HepG2 (cell line): ENCODE measurements around the gene CACNG5. TPM values are rescaled to one million over a fixed set of nuclear protein-coding genes. Genes with fewer than 3 reads are reported as not detected.

Experiments
- ATAC-seq: fragments of 200-7000 bp; cut with Tn5 transposase; 3 replicates; pipeline ENCODE4 v1.9.1; 2020; ENCODE audit warnings: mild to moderate bottlenecking, moderate library complexity
- BruUV-seq: library from RNA; stranded (reverse); fragments of 400-500 nt; replicated peaks from 2 replicates; lab custom pipeline; 2021; lab: Mats Ljungman, UMichigan
- CTCF ChIA-PET: fragments of 300-600 bp; formaldehyde crosslinking; extraction: SDS; loops from one replicate; lab custom pipeline; 2021; ENCODE audit warnings: low total read pairs, inconsistent platforms, low intra/inter-chr PET ratio; lab: Yijun Ruan, JAX
- POLR2A ChIA-PET: fragments of 350-600 bp; sonication (Branson Sonifier 250); formaldehyde crosslinking; loops from one replicate; lab custom pipeline; 2020; ENCODE audit warnings: antibody characterized with exemption, inconsistent platforms; lab: Yijun Ruan, JAX
- DNase-seq: peaks from one replicate; pipeline ENCODE4 v3.0.0-alpha.2; 2015; ENCODE audit warnings: low spot score
- FAIRE-seq: peaks from 3 replicates; lab custom pipeline; 2011; peaks lifted over from hg19 to GRCh38; lab: Jason Lieb, UNC
- H2AFZ ChIP-seq: one replicate; pipeline ENCODE4 v1.6.1; 2011; ENCODE audit warnings: low read length, inconsistent platforms
- H3K27ac ChIP-seq: fragments of 300-600 bp; 3 replicates; pipeline ENCODE4 v1.8.0; 2011; ENCODE audit warnings: mixed run types, mild to moderate bottlenecking, mixed read lengths, low read length, inconsistent platforms; ENCODE audit not compliant: insufficient read depth; ENCODE audit errors: extremely low read length
- H3K27me3 ChIP-seq, 2 experiments: fragments of 200-600 bp in 1 of 2; 2 replicates in 1 of 2; 3 replicates in 1 of 2; pipeline versions ENCODE4 v1.6.0 to v1.8.0; 2011; ENCODE audit warnings: low read length in 2 of 2, mild to moderate bottlenecking in 2 of 2, moderate library complexity in 2 of 2, inconsistent platforms in 1 of 2; ENCODE audit not compliant: insufficient read depth in 2 of 2, control insufficient read depth in 1 of 2
- H3K36me3 ChIP-seq, 2 experiments: fragments of 200-600 bp in 1 of 2; replicated peaks in 1 of 2; 2 replicates in 1 of 2; 3 replicates in 1 of 2; pipeline versions ENCODE4 v1.5.1 to v1.8.0; 2011; ENCODE audit warnings: low read length in 2 of 2, inconsistent platforms in 1 of 2; ENCODE audit not compliant: insufficient read depth in 2 of 2, control insufficient read depth in 1 of 2
- H3K4me1 ChIP-seq: 2 replicates; pipeline ENCODE4 v1.5.1; 2012; ENCODE audit warnings: low read length, inconsistent platforms; ENCODE audit not compliant: insufficient read depth
- H3K4me2 ChIP-seq: 2 replicates; pipeline ENCODE4 v1.6.0; 2011; ENCODE audit warnings: low read depth, low read length, inconsistent platforms
- H3K4me3 ChIP-seq, 3 experiments: fragments of 200-600 bp in 1 of 3; sonication (generic), shearing (Covaris generic) in 1 of 3; replicated peaks in 1 of 3; 2 replicates each; pipeline ENCODE4 v1.5.1; 2011 to 2016; ENCODE audit warnings: low read length in 3 of 3, inconsistent platforms in 2 of 3, low read depth in 2 of 3, mild to moderate bottlenecking in 2 of 3, control low read depth in 1 of 3, mixed read lengths in 1 of 3; ENCODE audit not compliant: insufficient read depth in 1 of 3
- H3K79me2 ChIP-seq: one replicate; pipeline ENCODE4 v1.6.1; 2011; ENCODE audit warnings: low read length, inconsistent platforms; ENCODE audit not compliant: insufficient read depth
- H3K9ac ChIP-seq: 2 replicates; pipeline ENCODE4 v1.6.0; 2011; ENCODE audit warnings: mild to moderate bottlenecking, low read depth, low read length, inconsistent platforms; ENCODE audit not compliant: insufficient read depth
- H3K9me3 ChIP-seq: 2 replicates; pipeline ENCODE4 v1.5.1; 2012; ENCODE audit warnings: mild to moderate bottlenecking, low read length
- H4K20me1 ChIP-seq: 2 replicates; pipeline ENCODE4 v1.6.0; 2011; ENCODE audit warnings: inconsistent platforms, mild to moderate bottlenecking, low read length, moderate library complexity; ENCODE audit not compliant: insufficient read depth
- HMGA1 ChIP-seq: sonication (generic); formaldehyde crosslinking; conservative IDR thresholded peaks from 2 replicates; pipeline ENCODE4 v1.4.0; 2020; ENCODE audit warnings: missing genetic modification reagents
- KLF9 ChIP-seq: IDR thresholded peaks from 2 replicates; pipeline ENCODE4 v1.6.1; 2016; ENCODE audit warnings: low read depth
- NFKBIZ ChIP-seq: IDR thresholded peaks from 2 replicates; pipeline ENCODE4 v1.6.1; 2018; ENCODE audit warnings: missing genetic modification reagents, missing compliant biosample characterization
- PPARG ChIP-seq: conservative IDR thresholded peaks from 2 replicates; pipeline ENCODE4 v1.6.1; 2016; ENCODE audit warnings: missing biosample characterization, missing genetic modification reagents
- RFXAP ChIP-seq: sonication (generic); formaldehyde crosslinking; IDR thresholded peaks from 2 replicates; pipeline ENCODE4 v1.4.0; 2020; ENCODE audit warnings: missing genetic modification reagents, borderline replicate concordance
- SALL1 ChIP-seq: sonication (generic); formaldehyde crosslinking; IDR thresholded peaks from 2 replicates; pipeline ENCODE4 v1.8.0; 2022; ENCODE audit warnings: mild to moderate bottlenecking, missing genetic modification reagents
- SNAPC2 ChIP-seq: sonication (generic); formaldehyde crosslinking; IDR thresholded peaks from 2 replicates; pipeline ENCODE4 v1.8.1; 2022; ENCODE audit warnings: mild to moderate bottlenecking, missing genetic modification reagents
- SOX13 ChIP-seq, 3 experiments: fragments of 450-650 bp in 1 of 3; sonication (generic) in 1 of 3; formaldehyde crosslinking in 1 of 3; IDR thresholded peaks in 2 of 3; conservative IDR thresholded peaks in 1 of 3; 2 replicates each; pipeline versions ENCODE4 v1.5.0 to v1.6.1; 2016 to 2020; ENCODE audit warnings: antibody characterized with exemption in 1 of 3, mild to moderate bottlenecking in 1 of 3, missing compliant biosample characterization in 1 of 3, missing genetic modification reagents in 1 of 3, moderate library complexity in 1 of 3
- SOX5 ChIP-seq: IDR thresholded peaks from 2 replicates; pipeline ENCODE4 v1.6.1; 2016; ENCODE audit warnings: borderline replicate concordance
- SOX6 ChIP-seq, 2 experiments: fragments of 450-650 bp in 1 of 2; sonication (generic) in 1 of 2; formaldehyde crosslinking in 1 of 2; IDR thresholded peaks; 2 replicates each; pipeline versions ENCODE4 v1.4.0 to v1.6.1; 2017 to 2020; ENCODE audit warnings: antibody characterized with exemption in 1 of 2, mild to moderate bottlenecking in 1 of 2, missing genetic modification reagents in 1 of 2
- SP4 ChIP-seq: sonication (generic); formaldehyde crosslinking; IDR thresholded peaks from 2 replicates; pipeline ENCODE4 v1.8.1; 2023; ENCODE audit warnings: mild to moderate bottlenecking, missing genetic modification reagents
- TMF1 ChIP-seq: sonication (generic); formaldehyde crosslinking; IDR thresholded peaks from 2 replicates; pipeline ENCODE4 v1.8.1; 2022; ENCODE audit warnings: low read depth, missing genetic modification reagents
- ZBTB42 ChIP-seq: sonication (generic); formaldehyde crosslinking; IDR thresholded peaks from 2 replicates; pipeline ENCODE4 v1.5.0; 2020; ENCODE audit warnings: mild to moderate bottlenecking, missing genetic modification reagents
- ZNF430 ChIP-seq: sonication (generic); formaldehyde crosslinking; IDR thresholded peaks from 2 replicates; pipeline ENCODE4 v1.9.0; 2021; ENCODE audit warnings: mild to moderate bottlenecking, missing genetic modification reagents
- ZNF766 ChIP-seq: sonication (generic); formaldehyde crosslinking; IDR thresholded peaks from 2 replicates; pipeline ENCODE4 v1.5.0; 2020; ENCODE audit warnings: missing genetic modification reagents, borderline replicate concordance
- ZNF878 ChIP-seq: sonication (generic); formaldehyde crosslinking; IDR thresholded peaks from 2 replicates; pipeline ENCODE4 v1.8.1; 2023; ENCODE audit warnings: mild to moderate bottlenecking, missing genetic modification reagents, moderate library complexity
- WGBS: methylation state at CpG from one replicate; pipeline ENCODE4 v1.1.6; 2017; ENCODE audit warnings: low lambda C conversion rate; 5-methylcytosine and 5-hydroxymethylcytosine counted together
- in situ Hi-C: cut with HindIII; loops from 2 replicates; pipeline ENCODE4 v1.10.0; 2017; ENCODE audit warnings: low pct_unique_long_range_greater_than_20kb; ENCODE audit not compliant: extremely low pct_ligation_motif_present
- intact Hi-C: fragments of 100-400 bp; cut with micrococcal nuclease; formaldehyde crosslinking; loops from one replicate; pipeline ENCODE4 v1.10.0; 2022; ENCODE audit not compliant: unreplicated experiment
- polyA plus RNA-seq, 8 experiments: library from polyadenylated mRNA; depleted of rRNA in 3 of 8; stranded (reverse) in 7 of 8; unstranded in 1 of 8; fragments of >200 nt; fragmentation: Illumina TruSeq in 4 of 8; extraction: Trizol in 4 of 8; gene quantifications; 2 replicates each; pipeline versions ENCODE4 v1.2.1 to v1.2.3, GENCODE V29; 2011 to 2016; ENCODE audit warnings: low read depth in 4 of 8, missing spikeins in 1 of 8, mixed read lengths in 1 of 8; ENCODE audit not compliant: insufficient read depth in 1 of 8
- total RNA-seq, 5 experiments: library from RNA; depleted of rRNA; stranded (reverse); fragments of >200 nt; fragmentation: Illumina TruSeq; extraction: Trizol; gene quantifications; 2 replicates each; pipeline ENCODE4 v1.2.3, GENCODE V29; 2016; ENCODE audit warnings: low read depth in 1 of 5
- TF ChIP-seq, protein P1 (sequence below): sonication (generic); formaldehyde crosslinking; IDR thresholded peaks from 2 replicates; pipeline ENCODE4 v1.4.0; 2020; ENCODE audit warnings: missing genetic modification reagents
- TF ChIP-seq, protein P2 (sequence below): sonication (generic); formaldehyde crosslinking; IDR thresholded peaks from 2 replicates; pipeline ENCODE4 v1.5.0; 2020; ENCODE audit warnings: missing genetic modification reagents
- TF ChIP-seq, protein P3 (sequence below): sonication (generic); formaldehyde crosslinking; IDR thresholded peaks from 2 replicates; pipeline ENCODE4 v1.4.0; 2020; ENCODE audit warnings: mild to moderate bottlenecking, low read depth, missing genetic modification reagents

The CACNG5 gene
- total and polyA plus RNA-seq, 2 of the 13 experiments (the other 11 are each of a cell fraction or from before 2014, with no cell fraction given), result not detected

DNA sequence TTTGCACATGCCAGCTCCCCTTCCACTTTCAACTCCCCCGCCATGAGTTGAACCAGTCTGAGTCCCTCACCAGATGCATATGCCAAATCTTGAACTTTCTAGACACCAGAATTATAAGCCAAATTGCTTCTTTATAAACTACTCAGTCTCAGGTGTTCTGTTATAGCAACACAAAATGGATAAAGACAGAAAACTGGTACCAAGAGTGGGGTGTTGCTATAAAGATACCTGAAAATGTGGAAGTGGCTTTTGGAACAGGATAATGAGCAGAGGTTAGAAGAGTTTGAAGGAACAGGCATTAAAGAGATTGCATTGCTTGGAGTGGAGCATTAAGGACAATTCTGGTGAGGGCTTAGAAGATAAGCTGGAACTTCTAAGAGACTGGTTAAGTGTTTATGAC is 17.2 kb upstream of the CACNG5 start (continued):
- TF ChIP-seq, protein P1, sequence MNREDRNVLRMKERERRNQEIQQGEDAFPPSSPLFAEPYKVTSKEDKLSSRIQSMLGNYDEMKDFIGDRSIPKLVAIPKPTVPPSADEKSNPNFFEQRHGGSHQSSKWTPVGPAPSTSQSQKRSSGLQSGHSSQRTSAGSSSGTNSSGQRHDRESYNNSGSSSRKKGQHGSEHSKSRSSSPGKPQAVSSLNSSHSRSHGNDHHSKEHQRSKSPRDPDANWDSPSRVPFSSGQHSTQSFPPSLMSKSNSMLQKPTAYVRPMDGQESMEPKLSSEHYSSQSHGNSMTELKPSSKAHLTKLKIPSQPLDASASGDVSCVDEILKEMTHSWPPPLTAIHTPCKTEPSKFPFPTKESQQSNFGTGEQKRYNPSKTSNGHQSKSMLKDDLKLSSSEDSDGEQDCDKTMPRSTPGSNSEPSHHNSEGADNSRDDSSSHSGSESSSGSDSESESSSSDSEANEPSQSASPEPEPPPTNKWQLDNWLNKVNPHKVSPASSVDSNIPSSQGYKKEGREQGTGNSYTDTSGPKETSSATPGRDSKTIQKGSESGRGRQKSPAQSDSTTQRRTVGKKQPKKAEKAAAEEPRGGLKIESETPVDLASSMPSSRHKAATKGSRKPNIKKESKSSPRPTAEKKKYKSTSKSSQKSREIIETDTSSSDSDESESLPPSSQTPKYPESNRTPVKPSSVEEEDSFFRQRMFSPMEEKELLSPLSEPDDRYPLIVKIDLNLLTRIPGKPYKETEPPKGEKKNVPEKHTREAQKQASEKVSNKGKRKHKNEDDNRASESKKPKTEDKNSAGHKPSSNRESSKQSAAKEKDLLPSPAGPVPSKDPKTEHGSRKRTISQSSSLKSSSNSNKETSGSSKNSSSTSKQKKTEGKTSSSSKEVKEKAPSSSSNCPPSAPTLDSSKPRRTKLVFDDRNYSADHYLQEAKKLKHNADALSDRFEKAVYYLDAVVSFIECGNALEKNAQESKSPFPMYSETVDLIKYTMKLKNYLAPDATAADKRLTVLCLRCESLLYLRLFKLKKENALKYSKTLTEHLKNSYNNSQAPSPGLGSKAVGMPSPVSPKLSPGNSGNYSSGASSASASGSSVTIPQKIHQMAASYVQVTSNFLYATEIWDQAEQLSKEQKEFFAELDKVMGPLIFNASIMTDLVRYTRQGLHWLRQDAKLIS, result no peak
- no peak for TF ChIP-seq ZBTB42
- no peak for TF ChIP-seq ZNF430 (CRISPR knock-in tag)

DNA sequence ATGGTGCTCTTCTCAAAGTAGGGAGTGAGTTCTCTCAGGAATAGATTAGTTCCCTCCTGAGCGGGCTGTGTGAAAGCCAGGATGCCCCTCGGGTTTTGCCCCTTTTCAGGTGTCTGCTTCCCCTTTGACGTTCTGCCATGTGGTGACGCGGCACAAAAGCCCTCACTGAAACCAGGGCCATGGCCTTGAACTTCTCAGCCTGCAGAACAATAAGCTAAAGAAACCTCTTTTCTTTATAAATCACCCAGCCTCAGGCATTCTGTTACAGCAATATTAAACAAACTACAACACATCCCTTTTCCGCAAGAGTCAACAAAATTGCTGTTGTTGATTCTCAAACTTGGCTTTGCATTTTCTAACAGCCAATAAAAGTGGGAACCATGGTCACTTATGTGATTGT is 15.5 kb upstream of the CACNG5 start:
- ATAC-seq, result no peak
- Histone ChIP-seq H3K4me1 (no peaks in the 10 kb centered on the region), H2AFZ (no peak overlapping the region), H3K79me2 (no peaks in the 10 kb centered on the region), H3K27ac (no peak overlapping the region), H3K9me3 (peaks cover 12% of the 10 kb centered on the region), H3K27me3 (peaks cover 0 to 4% of the 10 kb centered on the region in 2 experiments; a peak in 1 of 5 replicates), H3K4me3 (no peak overlapping the region), H3K36me3 (no peaks in the 10 kb centered on the region), H3K9ac (no peak overlapping the region), H4K20me1 (no peaks in the 10 kb centered on the region), H3K4me2 (no peak overlapping the region)
- intact Hi-C loops, result no loop called here
- FAIRE-seq, result no peak
- ChIA-PET CTCF (no interaction called here), POLR2A (interaction anchor here (0.7 kb wide), 1 partner anchor 461 kb away, joined by 3 read pairs; no protein-coding TSS in a partner anchor)
- BruUV-seq, result no TSS peak
- WGBS, result 35% methylated on average over 6 of the region's 6 CpGs
- in situ Hi-C loops, result no loop called here
- no peak for DNase-seq
- no peak for TF ChIP-seq ZNF878 (CRISPR knock-in tag)
- no peak for TF ChIP-seq SALL1 (CRISPR knock-in tag)
- TF ChIP-seq NFKBIZ, result no peak
- no peak for TF ChIP-seq RFXAP
- TF ChIP-seq HMGA1, result no peak
- TF ChIP-seq SP4 (CRISPR knock-in tag), result no peak
- TF ChIP-seq, protein P2, sequence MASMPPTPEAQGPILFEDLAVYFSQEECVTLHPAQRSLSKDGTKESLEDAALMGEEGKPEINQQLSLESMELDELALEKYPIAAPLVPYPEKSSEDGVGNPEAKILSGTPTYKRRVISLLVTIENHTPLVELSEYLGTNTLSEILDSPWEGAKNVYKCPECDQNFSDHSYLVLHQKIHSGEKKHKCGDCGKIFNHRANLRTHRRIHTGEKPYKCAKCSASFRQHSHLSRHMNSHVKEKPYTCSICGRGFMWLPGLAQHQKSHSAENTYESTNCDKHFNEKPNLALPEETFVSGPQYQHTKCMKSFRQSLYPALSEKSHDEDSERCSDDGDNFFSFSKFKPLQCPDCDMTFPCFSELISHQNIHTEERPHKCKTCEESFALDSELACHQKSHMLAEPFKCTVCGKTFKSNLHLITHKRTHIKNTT, result no peak
- TF ChIP-seq KLF9, result no peak
- TF ChIP-seq, protein P3, sequence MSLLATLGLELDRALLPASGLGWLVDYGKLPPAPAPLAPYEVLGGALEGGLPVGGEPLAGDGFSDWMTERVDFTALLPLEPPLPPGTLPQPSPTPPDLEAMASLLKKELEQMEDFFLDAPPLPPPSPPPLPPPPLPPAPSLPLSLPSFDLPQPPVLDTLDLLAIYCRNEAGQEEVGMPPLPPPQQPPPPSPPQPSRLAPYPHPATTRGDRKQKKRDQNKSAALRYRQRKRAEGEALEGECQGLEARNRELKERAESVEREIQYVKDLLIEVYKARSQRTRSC (CRISPR knock-in tag), result no peak
- TF ChIP-seq SNAPC2 (CRISPR knock-in tag), result no peak
- TF ChIP-seq SOX6 (IDR thresholded peaks at IDR 0.05), result no peak
- TF ChIP-seq SOX6 (CRISPR knock-in tag; IDR thresholded peaks at IDR 0.05), result peak; percentile 51; the same call in 1 of the 2 replicates
- no peak for TF ChIP-seq TMF1 (CRISPR knock-in tag)
- TF ChIP-seq PPARG (CRISPR knock-in tag), result no peak
- peak; percentile 75; the same call in 1 of the 2 replicates for TF ChIP-seq ZNF766 (CRISPR knock-in tag)
- no peak for TF ChIP-seq SOX13 (IDR thresholded peaks at IDR 0.05)
- TF ChIP-seq SOX13 (CRISPR knock-in tag; conservative IDR thresholded peaks at IDR 0.05 in 1 of 2, IDR thresholded peaks at IDR 0.05 in 1 of 2), result peak in 1 of 2 experiments; percentile 52; a peak in 1 of 4 replicates
- peak; percentile 37; the same call in 1 of the 2 replicates for TF ChIP-seq SOX5 (CRISPR knock-in tag)
